H1 (cell line): ENCODE results near the gene NME4. TPM values are rescaled to one million over a fixed set of nuclear protein-coding genes. Genes with fewer than 3 reads are reported as not detected.

Experiments used
- CTCF ChIA-PET: fragments of 300-600 bp; sonication (Branson Sonifier 250); formaldehyde crosslinking; loops from one replicate; lab custom pipeline; 2021; ENCODE audit not compliant: partially characterized antibody; lab: Charles Lee
- POLR2A ChIA-PET: fragments of 300-600 bp; sonication (Branson Sonifier 250); formaldehyde crosslinking; loops from one replicate; lab custom pipeline; 2021; ENCODE audit warnings: inconsistent platforms; ENCODE audit not compliant: partially characterized antibody; lab: Charles Lee
- DNase-seq, 2 experiments: peaks; one replicate each; pipeline versions ENCODE4 v3.0.0 to v3.0.0-alpha.2; 2010 to 2022; ENCODE audit warnings: low spot score in 2 of 2, low read depth in 1 of 2, mixed read lengths in 1 of 2
- FAIRE-seq: peaks from 2 replicates; lab custom pipeline; 2011; peaks lifted over from hg19 to GRCh38; lab: Jason Lieb, UNC
- H2AFZ ChIP-seq: 2 replicates; pipeline ENCODE4 v1.8.1; 2012; ENCODE audit warnings: low read length, inconsistent platforms
- H2AK5ac ChIP-seq: 2 replicates; pipeline ENCODE4 v1.6.1; 2013; ENCODE audit warnings: low read depth, low read length
- H2BK120ac ChIP-seq: replicated peaks from 2 replicates; pipeline ENCODE3; 2013; ENCODE audit warnings: low read depth, low read length, inconsistent platforms
- H2BK12ac ChIP-seq: 2 replicates; pipeline ENCODE4 v1.6.1; 2013; ENCODE audit warnings: low read depth, low read length
- H2BK15ac ChIP-seq: 2 replicates; pipeline ENCODE4 v1.6.1; 2013; ENCODE audit warnings: low read length
- H2BK20ac ChIP-seq: 2 replicates; pipeline ENCODE4 v1.6.1; 2013; ENCODE audit warnings: low read length
- H2BK5ac ChIP-seq: 2 replicates; pipeline ENCODE4 v1.6.1; 2013; ENCODE audit warnings: low read depth, low read length
- H3K14ac ChIP-seq: 2 replicates; pipeline ENCODE4 v1.6.1; 2013; ENCODE audit warnings: inconsistent platforms; ENCODE audit not compliant: insufficient read length
- H3K18ac ChIP-seq: 2 replicates; pipeline ENCODE4 v1.6.1; 2013; ENCODE audit warnings: low read length; ENCODE audit errors: extremely low read depth
- H3K23ac ChIP-seq: 2 replicates; pipeline ENCODE4 v1.6.1; 2013; ENCODE audit warnings: inconsistent platforms; ENCODE audit not compliant: insufficient read length
- H3K23me2 ChIP-seq: 2 replicates; pipeline ENCODE4 v1.6.1; 2013; ENCODE audit warnings: low read depth, low read length
- H3K27ac ChIP-seq: 2 replicates; pipeline ENCODE4 v1.6.1; 2011; ENCODE audit warnings: low read depth, low read length, inconsistent platforms
- H3K27me3 ChIP-seq, 4 experiments: replicated peaks in 1 of 4; 1 replicate in 1 of 4; 2 replicates in 3 of 4; pipeline versions ENCODE4 v1.6.1 to v1.8.1; 2011 to 2013; ENCODE audit warnings: low read length in 3 of 4, mild to moderate bottlenecking in 3 of 4, inconsistent platforms in 2 of 4, mixed read lengths in 2 of 4, moderate library complexity in 1 of 4; ENCODE audit not compliant: control insufficient read depth in 3 of 4, insufficient read depth in 3 of 4; ENCODE audit errors: extremely low read depth in 1 of 4
- H3K36me3 ChIP-seq, 4 experiments: 2 replicates each; pipeline versions ENCODE4 v1.6.1 to v1.8.1; 2011 to 2013; ENCODE audit warnings: mild to moderate bottlenecking in 4 of 4, low read length in 3 of 4, moderate library complexity in 2 of 4, control low read depth in 1 of 4, inconsistent platforms in 1 of 4; ENCODE audit not compliant: insufficient read depth in 4 of 4, control insufficient read depth in 2 of 4
- H3K4ac ChIP-seq: replicated peaks from 2 replicates; pipeline ENCODE3; 2013; ENCODE audit warnings: low read length, low read depth, mixed read lengths, inconsistent platforms; ENCODE audit not compliant: insufficient read length
- H3K4me1 ChIP-seq, 4 experiments: replicated peaks in 1 of 4; 1 replicate in 1 of 4; 2 replicates in 3 of 4; pipeline versions ENCODE4 v1.6.1 to v1.8.1; 2011 to 2013; ENCODE audit warnings: low read length in 3 of 4, inconsistent platforms in 2 of 4, mixed read lengths in 1 of 4; ENCODE audit not compliant: insufficient read depth in 4 of 4, control insufficient read depth in 3 of 4
- H3K4me2 ChIP-seq, 2 experiments: 2 replicates each; pipeline versions ENCODE4 v1.6.1 to v1.8.1; 2011 to 2013; ENCODE audit warnings: low read depth in 2 of 2, low read length in 2 of 2, control low read depth in 1 of 2, inconsistent platforms in 1 of 2, mild to moderate bottlenecking in 1 of 2; ENCODE audit not compliant: insufficient read depth in 1 of 2
- H3K4me3 ChIP-seq, 4 experiments: fragments of 200-600, 300-600 bp in 1 of 4; sonication (generic), shearing (Covaris generic), sonication (Bioruptor Twin) in 1 of 4; 2 replicates each; pipeline versions ENCODE4 v1.5.1 to v1.8.1; 2011 to 2016; ENCODE audit warnings: low read length in 4 of 4, low read depth in 3 of 4, control low read depth in 2 of 4, inconsistent platforms in 2 of 4, mild to moderate bottlenecking in 2 of 4, mixed read lengths in 1 of 4, moderate library complexity in 1 of 4; ENCODE audit not compliant: insufficient read depth in 2 of 4; ENCODE audit errors: extremely low read depth in 1 of 4
- H3K56ac ChIP-seq: replicated peaks from 2 replicates; pipeline ENCODE3; 2013; ENCODE audit warnings: low read depth, mild to moderate bottlenecking, mixed read lengths, low read length, inconsistent platforms; ENCODE audit not compliant: insufficient read length
- H3K79me1 ChIP-seq: 2 replicates; pipeline ENCODE4 v1.6.1; 2013; ENCODE audit warnings: low read depth, low read length, control low read depth
- H3K79me2 ChIP-seq, 2 experiments: 2 replicates each; pipeline versions ENCODE4 v1.6.1 to v1.8.1; 2012 to 2013; ENCODE audit warnings: low read length in 2 of 2, mild to moderate bottlenecking in 2 of 2, inconsistent platforms in 1 of 2; ENCODE audit not compliant: insufficient read depth in 2 of 2, control insufficient read depth in 1 of 2
- H3K9ac ChIP-seq, 4 experiments: replicated peaks in 1 of 4; 1 replicate in 1 of 4; 2 replicates in 3 of 4; pipeline versions ENCODE4 v1.6.1 to v1.8.1; 2011 to 2013; ENCODE audit warnings: low read depth in 3 of 4, low read length in 3 of 4, control low read depth in 2 of 4, mild to moderate bottlenecking in 2 of 4, moderate library complexity in 2 of 4, inconsistent platforms in 1 of 4; ENCODE audit errors: extremely low read depth in 1 of 4
- H3K9me3 ChIP-seq, 2 experiments: 2 replicates each; pipeline versions ENCODE4 v1.6.1 to v1.8.1; 2012 to 2013; ENCODE audit warnings: mild to moderate bottlenecking in 2 of 2, moderate library complexity in 2 of 2, control low read depth in 1 of 2, inconsistent platforms in 1 of 2, low read depth in 1 of 2, low read length in 1 of 2, mixed read lengths in 1 of 2; ENCODE audit not compliant: insufficient read depth in 2 of 2
- H4K20me1 ChIP-seq, 2 experiments: replicated peaks in 1 of 2; 2 replicates each; pipeline versions ENCODE3 to v1.8.1; 2011 to 2013; ENCODE audit warnings: inconsistent platforms in 2 of 2, low read length in 2 of 2, mild to moderate bottlenecking in 1 of 2; ENCODE audit not compliant: insufficient read depth in 2 of 2, control insufficient read depth in 1 of 2
- H4K5ac ChIP-seq: 2 replicates; pipeline ENCODE4 v1.6.1; 2013; ENCODE audit warnings: low read length, low read depth, mixed read lengths, inconsistent platforms; ENCODE audit not compliant: insufficient read length
- H4K8ac ChIP-seq: 2 replicates; pipeline ENCODE4 v1.8.0; 2013; ENCODE audit warnings: mild to moderate bottlenecking, moderate library complexity, low read length, inconsistent platforms; ENCODE audit not compliant: insufficient read depth; ENCODE audit errors: extremely low read depth
- H4K91ac ChIP-seq: replicated peaks from 2 replicates; pipeline ENCODE3; 2013; ENCODE audit warnings: low read length, mixed read lengths, inconsistent platforms; ENCODE audit not compliant: insufficient read length
- BCL11A ChIP-seq, 2 experiments: IDR thresholded peaks; one replicate each; pipeline ENCODE4 v1.6.1; 2011; ENCODE audit warnings: low read depth in 2 of 2, low read length in 2 of 2, mild to moderate bottlenecking in 2 of 2
- CBX8 ChIP-seq: fragments of 300-800, 300-1000 bp; sonication (generic); IDR thresholded peaks from 2 replicates; pipeline ENCODE4 v1.7.1; 2016; ENCODE audit warnings: low read depth, low read length, borderline replicate concordance
- CHD2 ChIP-seq: IDR thresholded peaks from 2 replicates; pipeline ENCODE4 v1.6.1; 2012; ENCODE audit warnings: low read length, improper control_type of control experiment
- E2F6 ChIP-seq: IDR thresholded peaks from 2 replicates; pipeline ENCODE4 v1.6.1; 2012; ENCODE audit warnings: inconsistent platforms
- KDM1A ChIP-seq: fragments of 200-600, 300-600 bp; sonication (generic); IDR thresholded peaks from 2 replicates; pipeline ENCODE4 v1.7.1; 2016; ENCODE audit warnings: mild to moderate bottlenecking, low read length, borderline replicate concordance
- KDM4A ChIP-seq: IDR thresholded peaks from one replicate; pipeline ENCODE4 v1.7.1; 2012; ENCODE audit warnings: low read depth, mild to moderate bottlenecking, moderate library complexity, low read length, inconsistent platforms; ENCODE audit not compliant: severe bottlenecking
- PHF8 ChIP-seq: fragments of 200-600 bp; sonication (generic); conservative IDR thresholded peaks from 2 replicates; pipeline ENCODE4 v1.7.1; 2012; ENCODE audit warnings: low read depth, mild to moderate bottlenecking, inconsistent platforms, low read length, moderate library complexity
- POLR2A ChIP-seq, 2 experiments: IDR thresholded peaks; 1 replicate in 1 of 2; 2 replicates in 1 of 2; pipeline ENCODE4 v1.6.1; 2011; ENCODE audit warnings: low read depth in 2 of 2, low read length in 2 of 2, mild to moderate bottlenecking in 2 of 2; ENCODE audit errors: control extremely low read depth in 1 of 2
- RFX5 ChIP-seq: IDR thresholded peaks from 2 replicates; pipeline ENCODE4 v1.6.1; 2011; ENCODE audit warnings: low read depth, low read length, improper control_type of control experiment, borderline replicate concordance
- SIRT6 ChIP-seq: IDR thresholded peaks from one replicate; pipeline ENCODE4 v1.7.1; 2012; ENCODE audit warnings: low read length, inconsistent platforms
- SP1 ChIP-seq: IDR thresholded peaks from 2 replicates; pipeline ENCODE4 v1.6.1; 2011; ENCODE audit warnings: low read depth, low read length
- YY1 ChIP-seq: IDR thresholded peaks from 2 replicates; pipeline ENCODE4 v1.6.1; 2011; ENCODE audit warnings: low read depth, mild to moderate bottlenecking, low read length
- WGBS, 2 experiments: shearing (Covaris generic) in 1 of 2; methylation state at CpG; one replicate each; pipeline versions ENCODE4 v1.1.6 to v1.1.7; 2013 to 2015; ENCODE audit warnings: low lambda C conversion rate in 2 of 2, mixed read lengths in 2 of 2, inconsistent platforms in 1 of 2, low coverage in 1 of 2, missing lambda C conversion rate in 1 of 2; ENCODE audit not compliant: insufficient replicate concordance in 2 of 2, insufficient coverage in 1 of 2, insufficient read length in 1 of 2; ENCODE audit errors: extremely low coverage in 1 of 2, missing lambda C conversion rate in 1 of 2; 5-methylcytosine and 5-hydroxymethylcytosine counted together
- polyA plus RNA-seq, 7 experiments: library from polyadenylated mRNA; depleted of rRNA in 3 of 7; stranded (reverse) in 5 of 7; unstranded in 2 of 7; fragments of >200 nt in 5 of 7; fragments of 200-250 nt in 2 of 7; gene quantifications; 1 replicate in 5 of 7; 2 replicates in 1 of 7; 4 replicates in 1 of 7; pipeline versions ENCODE4 v1.2.1 to v1.2.3, GENCODE V29; 2011 to 2013; ENCODE audit warnings: missing spikeins in 2 of 7, mixed read lengths in 2 of 7
- total RNA-seq: library from RNA; stranded (reverse); fragmentation: NEBNext Ultra II Directional; extraction: Animal tissue kit (Norgen Biotek cat#: 25700); gene quantifications from 2 replicates; pipeline ENCODE4 v1.2.1, GENCODE V29; 2021

The NME4 gene
- total and polyA plus RNA-seq, 2 of the 8 experiments (the other 6 are each of a cell fraction or from before 2014, with no cell fraction given), result 408 to 863 TPM

- Histone ChIP-seq H3K4me3 (peak overlapping the region; percentile 66 to 97 (median 68)), H3K23me2 (peaks cover 13% of the 10 kb centered on the region; the same call in 1 of the 2 replicates), H3K9ac (peak overlapping the region in 3 of 4 experiments; percentile 62 to 75 (median 71); a peak in 5 of 7 replicates), H4K8ac (peak overlapping the region; percentile 83), H4K20me1 (peaks cover 4 to 18% of the 10 kb centered on the region in 2 experiments), H4K5ac (no peak overlapping the region), H3K27me3 (peaks cover 11 to 33% (median 24%) of the 10 kb centered on the region in 4 experiments), H2AK5ac (no peak overlapping the region), H2AFZ (no peak overlapping the region; the same call in 1 of the 2 replicates), H2BK12ac (no peak overlapping the region), H3K9me3 (no peaks in the 10 kb centered on the region), H2BK20ac (no peak overlapping the region), H3K79me1 (peaks cover 4% of the 10 kb centered on the region), H3K27ac (no peak overlapping the region), H3K18ac (no peak overlapping the region), H3K4ac (no peak overlapping the region), H3K36me3 (no peaks in the 10 kb centered on the region), H2BK5ac (no peak overlapping the region), H3K79me2 (peaks cover 0 to 36% of the 10 kb centered on the region in 2 experiments; a peak in 2 of 4 replicates), H4K91ac (no peak overlapping the region), H2BK120ac (no peak overlapping the region), H3K4me2 (peak overlapping the region; percentile 80 to 99), H3K14ac (no peak overlapping the region), H3K23ac (no peak overlapping the region), H2BK15ac (no peak overlapping the region), H3K4me1 (peaks cover 0 to 15% (median 7%) of the 10 kb centered on the region in 4 experiments; a peak in 4 of 7 replicates), H3K56ac (no peak overlapping the region)
- WGBS, 2 experiments, result 3% methylated on average over 48 of the region's 97 CpGs; no CpG with 5 or more reads in 1 of the 2 experiments
- FAIRE-seq, result no peak
- POLR2A ChIA-PET, result interaction anchor here (0.9 to 2.3 kb wide), 11 partner anchors 10 to 132 kb away, joined by 3 to 6 read pairs (median 4); partner anchors contain the start of gene DECR2
- peak in 1 of 2 experiments; percentile 63 for DNase-seq
- CTCF ChIA-PET, result interaction anchor here (1.1 to 2.9 kb wide), 4 partner anchors 12 to 184 kb away, joined by 3 to 9 read pairs (median 4); no protein-coding TSS in a partner anchor
- TF ChIP-seq RFX5 (no peak), SIRT6 (no peak), CHD2 (no peak), YY1 (no peak), PHF8 (no peak), KDM1A (0 out of 2 replicates have a peak, but pooled peaks have one; percentile 31), BCL11A (IDR thresholded peaks at IDR 0.05; ENCODE audit: low read depth in 2 of 2, low read length in 2 of 2) (no peak), POLR2A (IDR thresholded peaks at IDR 0.05; ENCODE audit: control extremely low read depth in 1 of 2, low read depth in 2 of 2, low read length in 2 of 2) (no peak), CBX8 (no peak), KDM4A (peak; percentile 68), E2F6 (peak; percentile 60; the same call in 1 of the 2 replicates), SP1 (no peak)
Observed at GRCh38 chr16:426115-426905, 29.3 kb downstream of the NME4 start.
